Amniotic epithelial cell (primary cell): ENCODE results near the gene FAM171A1.

Experiments used
- DNase-seq: peaks from one replicate; pipeline ENCODE4 v3.0.0-alpha.2; 2010; ENCODE audit warnings: low read depth

Gene FAM171A1

DNA sequence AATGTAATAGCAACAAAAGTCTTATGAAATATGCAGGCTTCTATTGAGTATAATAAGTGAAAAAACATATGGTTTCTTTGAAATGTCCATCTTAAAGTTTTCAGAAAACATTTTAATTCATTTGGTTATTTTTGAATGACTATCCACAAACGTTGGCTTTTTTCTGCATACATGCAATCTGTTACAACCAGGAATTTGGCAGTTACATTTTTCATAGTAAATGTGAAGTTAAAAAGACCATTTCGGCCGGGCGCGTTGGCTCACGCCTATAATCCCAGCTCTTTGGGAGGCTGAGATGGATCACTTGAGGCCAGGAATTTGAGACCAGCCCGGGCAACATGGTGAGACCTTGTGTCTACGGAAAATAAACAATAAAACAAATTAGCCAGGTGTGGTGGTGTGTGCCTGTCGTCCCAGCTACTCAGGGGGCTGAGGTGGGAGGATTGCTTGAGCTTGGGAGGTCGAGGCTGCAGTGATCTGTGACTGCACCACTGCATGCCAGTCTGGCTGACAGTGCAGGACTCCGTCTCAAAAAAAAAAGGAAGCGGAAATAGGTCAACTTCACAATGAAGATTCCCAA, 128.7 kb downstream of the FAM171A1 start:
- DNase-seq: no peak

DNA sequence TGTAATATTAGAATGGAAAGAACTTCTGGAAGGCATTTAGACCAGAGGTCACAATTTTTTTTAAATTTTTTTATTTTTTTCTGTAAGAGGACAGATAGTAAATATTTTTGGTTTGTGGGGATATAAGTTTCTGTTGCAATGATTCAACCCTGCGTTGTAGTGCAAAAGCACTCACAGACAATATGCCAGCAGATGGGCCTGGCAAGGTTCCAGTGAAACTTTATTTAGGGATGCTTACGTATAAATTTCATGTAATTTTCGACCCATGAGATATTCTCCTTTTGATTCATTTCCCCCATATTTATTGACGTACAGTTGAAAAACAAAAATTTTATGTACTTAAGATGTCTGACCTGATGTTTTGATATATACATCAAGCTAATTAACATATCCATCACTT, 129.8 kb downstream of the FAM171A1 start:
- no peak for DNase-seq

DNA sequence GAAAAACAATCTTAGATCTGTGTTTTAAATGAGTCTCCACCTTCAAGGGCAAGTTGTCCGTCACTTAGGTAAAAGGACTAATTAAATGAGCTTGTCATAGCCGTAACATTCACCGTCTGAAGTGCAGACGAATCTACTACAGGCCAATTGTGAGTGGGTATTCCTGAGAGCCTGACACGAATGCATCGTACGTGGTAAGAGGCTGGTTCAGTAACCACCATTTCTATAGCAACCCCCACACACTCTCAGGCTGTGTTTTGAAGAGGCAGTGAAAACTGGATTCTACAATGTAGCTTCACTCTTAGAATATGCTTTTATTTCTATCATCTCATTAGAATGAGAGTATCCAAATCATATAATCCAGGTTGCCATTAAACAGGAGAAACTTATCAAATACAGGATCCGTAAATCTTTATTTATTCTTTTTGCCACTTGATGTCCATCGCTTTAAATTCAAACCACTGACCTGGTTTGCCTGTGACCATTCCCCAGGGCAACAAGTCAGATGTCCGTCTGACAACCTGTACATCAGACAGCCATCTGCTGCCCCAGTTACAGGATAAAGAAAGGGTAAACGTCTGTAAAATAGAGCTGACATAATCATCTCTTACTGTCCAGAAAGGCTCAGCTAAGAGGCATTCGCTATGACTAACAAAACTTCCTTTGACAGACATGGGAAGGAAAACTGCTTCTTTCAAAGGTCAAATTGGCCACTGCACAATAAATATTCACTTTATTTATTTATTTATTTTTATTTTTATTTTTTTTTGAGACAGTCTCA, 132.3 kb downstream of the FAM171A1 start:
- peak; percentile 14 for DNase-seq

DNA sequence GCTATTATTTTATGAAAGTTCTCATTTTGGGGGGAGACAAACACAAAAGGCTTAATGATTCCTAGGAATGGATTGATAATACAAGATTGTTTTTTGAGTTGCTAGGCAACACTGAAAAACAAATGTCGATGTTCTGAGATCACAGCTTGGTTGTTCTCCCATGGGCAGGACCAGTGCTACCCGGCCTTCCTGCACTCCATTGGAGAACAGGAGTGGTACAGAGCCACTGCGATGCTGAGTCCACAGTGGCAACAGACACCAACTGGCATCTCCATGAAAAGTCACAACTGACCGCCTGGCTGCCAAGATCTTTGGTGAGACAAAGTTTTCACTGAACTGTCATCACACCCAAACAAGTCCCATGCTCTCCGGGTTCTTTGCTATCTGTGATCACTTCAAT, 133.7 kb downstream of the FAM171A1 start:
- peak; percentile 10 for DNase-seq

DNA sequence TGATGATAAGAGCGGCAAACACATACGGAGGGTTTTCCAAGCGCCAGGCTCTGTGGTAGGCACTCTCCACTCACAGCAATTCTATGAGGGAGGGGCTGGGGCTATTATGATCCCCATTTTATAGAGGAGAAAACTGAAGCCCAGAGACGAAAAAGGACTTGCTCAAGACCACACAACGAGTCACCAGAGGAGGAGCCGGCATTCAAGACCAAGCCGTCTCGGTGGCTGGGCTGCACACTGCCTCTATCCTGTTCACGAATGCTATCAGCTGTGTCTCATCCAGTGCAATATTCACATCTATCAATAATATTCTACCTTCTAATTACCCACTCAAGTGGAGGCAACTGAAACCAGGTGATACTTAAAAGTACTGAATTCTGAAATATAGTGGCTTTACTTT, 134.7 kb downstream of the FAM171A1 start:
- DNase-seq: peak; percentile 17

DNA sequence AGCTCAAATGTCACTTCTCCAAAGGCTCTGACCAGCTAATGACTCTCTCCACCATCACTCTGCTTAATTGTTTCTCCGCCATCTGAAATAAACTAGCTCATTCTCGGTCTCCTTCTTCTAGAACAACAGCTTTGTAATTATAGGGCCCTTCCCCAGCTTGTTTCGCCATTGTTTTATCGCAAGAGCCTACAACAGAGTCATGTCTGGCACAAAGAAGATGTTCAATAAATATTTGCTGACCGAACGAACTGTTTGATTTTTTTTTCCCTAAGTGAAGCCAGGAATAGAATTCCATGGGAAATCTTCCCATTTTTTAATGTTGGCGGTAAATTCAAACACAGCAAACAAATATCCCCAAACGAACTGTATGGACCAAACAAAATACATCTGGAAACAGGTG, 138.8 kb downstream of the FAM171A1 start:
- no peak for DNase-seq

DNA sequence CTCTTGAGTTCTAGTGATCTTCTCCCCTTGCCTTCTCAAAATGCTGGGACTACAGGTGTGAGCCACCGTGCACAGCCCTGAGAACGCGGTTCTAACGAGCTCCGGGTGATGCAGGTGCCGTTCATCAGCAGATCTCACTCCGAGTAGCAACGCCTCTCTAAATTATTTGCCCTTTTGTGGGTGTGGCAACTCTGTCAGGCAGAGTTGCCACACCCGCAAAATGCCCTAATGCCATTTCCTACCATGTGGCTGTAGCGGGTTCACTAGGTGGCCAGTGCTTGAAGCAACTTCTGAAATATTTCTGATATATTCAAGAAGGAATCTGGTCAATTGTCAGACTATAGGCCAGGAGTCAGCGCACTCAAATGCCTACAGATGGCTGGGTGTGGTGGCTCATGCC, 139.7 kb downstream of the FAM171A1 start:
- DNase-seq: no peak

DNA sequence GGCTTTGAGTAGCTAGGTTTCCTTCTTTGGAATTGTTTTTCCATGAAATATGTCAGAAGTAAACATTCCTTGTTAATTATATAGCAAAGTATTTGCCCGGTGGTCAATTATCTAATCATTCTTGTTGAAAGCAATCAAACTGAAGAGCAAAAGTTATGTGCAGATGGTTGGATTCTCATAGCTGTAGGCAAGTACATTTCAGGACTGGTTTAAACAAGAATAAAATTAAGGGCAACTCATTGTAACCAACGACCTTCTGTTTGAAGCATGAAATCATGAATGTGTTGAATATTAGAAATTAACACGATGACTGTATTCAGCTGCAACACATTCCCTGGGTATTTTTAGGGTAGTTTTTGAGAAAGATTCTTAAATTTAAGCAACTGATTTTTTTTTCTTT, 140.8 kb downstream of the FAM171A1 start:
- DNase-seq: no peak

DNA sequence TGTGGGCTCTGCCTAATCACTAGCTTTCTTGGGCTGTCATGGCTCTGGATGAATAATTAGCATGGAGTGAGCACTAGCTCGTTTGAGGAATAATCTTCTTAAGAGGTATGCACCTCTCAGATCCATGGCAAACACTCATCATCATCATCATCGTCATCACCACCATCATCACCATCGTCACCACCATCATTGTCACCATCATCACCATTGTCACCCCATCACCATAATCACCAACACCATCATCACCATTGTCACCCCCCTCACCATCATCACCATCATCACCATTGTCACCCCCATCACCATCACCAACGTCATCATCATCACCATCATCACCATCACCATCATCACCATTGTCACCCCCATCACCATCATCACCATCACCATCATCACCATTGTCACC, 141.8 kb downstream of the FAM171A1 start:
- no peak for DNase-seq

DNA sequence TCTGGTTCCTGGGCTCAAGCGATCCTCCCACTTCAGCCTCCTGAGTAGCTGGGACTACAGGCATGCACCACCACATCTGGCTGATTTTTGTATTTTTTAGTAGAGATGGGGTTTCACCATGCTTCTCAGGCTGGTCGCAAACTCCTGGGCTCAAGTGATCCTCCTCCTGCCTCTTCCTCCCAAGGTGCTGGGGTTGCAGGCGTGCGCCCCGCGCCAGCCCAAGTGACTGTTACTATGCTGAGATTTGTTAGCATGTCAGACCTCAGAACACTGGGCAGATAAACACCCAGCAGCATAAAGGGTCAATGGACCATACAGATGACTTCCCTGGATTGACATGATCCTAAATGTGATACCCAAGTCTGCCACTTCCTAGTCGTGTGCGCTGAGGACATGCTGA, 142.7 kb downstream of the FAM171A1 start:
- DNase-seq: no peak

DNA sequence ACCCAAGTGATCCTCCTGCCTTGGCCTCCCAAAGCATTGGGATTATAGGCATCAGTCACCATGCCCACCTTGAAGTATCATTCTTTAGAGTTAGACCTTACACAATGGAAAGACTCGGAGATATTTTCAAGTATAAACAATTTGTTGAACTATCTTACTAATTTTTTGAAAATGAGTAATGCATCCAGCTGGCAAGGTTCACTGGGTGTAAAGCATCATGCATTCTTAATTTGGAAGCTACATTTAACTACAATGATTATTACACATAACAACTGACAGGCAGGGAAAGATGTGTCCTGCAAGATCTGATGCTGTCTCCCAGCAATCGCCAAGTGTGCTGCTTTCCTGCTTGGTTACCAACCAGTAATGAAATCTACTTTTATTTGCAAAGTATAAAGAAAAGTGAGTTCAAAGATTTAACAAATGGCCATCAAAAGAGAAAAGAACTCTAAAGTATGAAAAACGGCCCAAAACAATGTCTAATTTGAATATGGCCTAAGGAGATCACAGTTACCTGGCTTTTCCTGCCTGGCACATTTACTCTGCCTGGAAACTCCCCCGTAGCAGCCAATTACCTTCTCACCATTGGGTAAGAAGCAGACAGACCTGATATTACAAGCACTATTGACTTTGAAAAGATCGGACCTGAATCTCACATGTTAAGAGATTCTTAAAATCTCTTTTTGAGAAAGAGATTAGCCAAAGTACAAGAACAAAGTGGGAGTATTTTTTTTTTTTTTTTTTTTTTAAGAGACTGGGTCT, 143.3 kb downstream of the FAM171A1 start:
- DNase-seq: peak; percentile 23

DNA sequence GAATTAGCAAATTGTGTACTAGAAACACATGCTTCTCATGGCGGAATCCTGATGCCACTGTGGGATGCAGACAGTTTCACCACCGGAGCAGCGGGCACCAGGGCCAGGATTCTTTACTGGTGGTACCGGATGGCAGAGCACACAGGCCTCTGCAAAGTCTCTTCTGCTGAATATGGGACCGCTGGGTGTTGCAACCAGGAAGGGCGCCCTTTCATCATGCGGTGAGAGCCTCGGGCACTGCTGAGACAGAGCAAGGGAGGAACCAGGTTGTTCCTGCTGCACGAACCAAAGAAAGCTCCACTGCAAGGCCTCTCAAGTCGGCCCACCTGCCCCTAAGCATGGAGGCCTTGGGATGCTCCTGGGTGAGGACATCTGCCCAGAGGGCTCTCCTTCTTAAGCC, 145.6 kb downstream of the FAM171A1 start:
- DNase-seq: no peak

DNA sequence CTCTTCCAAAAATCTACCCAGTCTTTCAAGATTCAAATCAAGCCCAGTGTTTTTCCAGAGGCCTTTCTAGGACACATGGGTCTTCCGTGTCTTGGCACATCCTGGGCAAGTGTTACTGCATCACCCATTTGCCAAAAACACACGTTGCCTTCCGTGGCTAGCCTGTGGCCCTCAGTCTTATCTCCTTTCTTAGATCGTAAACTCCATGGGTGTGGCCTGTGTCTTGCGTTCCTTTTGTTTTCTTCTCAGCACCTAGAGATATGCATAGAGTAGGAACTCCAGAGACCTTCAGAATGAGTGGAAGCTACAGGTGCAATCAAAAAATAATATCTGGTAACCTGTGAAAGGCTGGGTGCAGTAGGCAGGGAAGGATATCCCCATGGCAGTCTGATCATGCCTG, 146.1 kb downstream of the FAM171A1 start:
- DNase-seq: no peak

DNA sequence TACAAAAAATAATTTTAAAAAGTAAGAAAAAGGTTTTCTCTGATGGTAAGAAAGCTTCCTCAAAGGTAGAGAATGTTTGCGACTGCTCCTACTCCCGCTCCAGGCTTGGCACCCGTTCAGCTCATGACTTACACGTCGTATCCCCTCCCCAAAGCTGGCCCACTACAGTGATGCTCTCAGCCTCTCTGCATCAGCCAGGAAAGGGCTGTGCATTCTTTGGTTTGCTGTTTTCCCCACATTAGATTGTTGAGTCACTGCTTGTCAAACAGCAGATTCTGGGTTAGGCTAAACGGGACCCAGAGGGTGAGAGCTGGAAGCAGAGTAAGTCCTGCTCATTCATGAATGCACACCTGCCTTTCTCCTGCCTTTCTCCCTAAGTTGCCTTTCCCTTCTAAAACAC, 147.9 kb downstream of the FAM171A1 start:
- peak; percentile 37 for DNase-seq

DNA sequence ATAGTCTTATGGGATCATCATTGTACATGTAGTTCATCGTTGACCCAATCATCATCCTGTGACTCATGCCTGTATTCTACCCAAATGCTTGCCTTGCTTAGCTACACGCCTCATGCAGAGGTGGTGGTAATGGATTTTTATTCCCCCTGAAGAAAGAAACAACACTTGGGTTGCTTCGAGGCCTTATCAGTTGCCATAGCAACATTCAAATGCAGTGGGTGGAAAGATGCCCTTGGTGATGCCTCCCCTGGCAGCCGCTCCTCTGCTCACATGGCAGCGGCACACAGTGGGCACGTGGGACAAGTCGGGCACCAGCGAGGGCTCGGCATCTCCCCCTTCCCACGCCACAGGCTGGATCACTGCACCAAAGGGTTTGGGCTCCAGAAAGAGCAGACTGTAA, 148.6 kb downstream of the FAM171A1 start:
- no peak for DNase-seq

DNA sequence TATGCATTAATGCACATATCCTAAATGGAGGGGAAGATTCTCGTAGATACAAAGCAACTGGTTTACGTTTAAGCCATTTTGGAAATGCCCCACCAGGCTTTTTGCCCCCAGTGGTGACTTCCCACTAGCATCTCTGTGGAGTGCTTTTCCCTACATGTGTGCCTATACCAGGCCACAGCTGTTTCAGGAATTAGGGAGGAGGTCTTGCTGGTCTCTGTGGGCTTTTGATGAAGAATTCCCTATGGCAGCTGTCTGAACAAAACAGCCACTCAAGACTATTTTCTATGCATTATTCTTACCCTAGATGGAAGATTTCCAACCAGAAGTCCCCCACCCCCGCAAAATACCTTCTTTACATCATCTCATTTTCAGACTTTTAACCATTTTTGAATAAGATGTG, 150.6 kb downstream of the FAM171A1 start:
- DNase-seq: no peak

DNA sequence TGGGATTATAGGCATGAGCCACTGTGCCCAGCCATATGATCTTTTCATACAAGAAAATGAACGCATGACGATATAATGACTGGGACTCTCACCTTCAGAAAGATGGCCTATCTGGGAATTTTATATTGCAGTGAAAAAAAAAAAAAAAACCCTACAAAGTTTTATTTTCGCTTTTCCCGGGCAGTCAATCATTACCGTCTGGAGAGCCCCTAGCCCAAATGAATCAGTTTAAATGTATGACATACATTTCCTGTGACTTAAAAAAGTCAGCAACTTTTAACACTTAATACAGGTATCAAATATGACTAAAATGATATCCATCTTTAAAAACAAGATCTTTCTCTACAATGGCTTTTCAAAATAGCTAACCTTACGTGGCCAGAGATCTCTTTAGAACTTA, 154.4 kb downstream of the FAM171A1 start:
- DNase-seq: no peak

DNA sequence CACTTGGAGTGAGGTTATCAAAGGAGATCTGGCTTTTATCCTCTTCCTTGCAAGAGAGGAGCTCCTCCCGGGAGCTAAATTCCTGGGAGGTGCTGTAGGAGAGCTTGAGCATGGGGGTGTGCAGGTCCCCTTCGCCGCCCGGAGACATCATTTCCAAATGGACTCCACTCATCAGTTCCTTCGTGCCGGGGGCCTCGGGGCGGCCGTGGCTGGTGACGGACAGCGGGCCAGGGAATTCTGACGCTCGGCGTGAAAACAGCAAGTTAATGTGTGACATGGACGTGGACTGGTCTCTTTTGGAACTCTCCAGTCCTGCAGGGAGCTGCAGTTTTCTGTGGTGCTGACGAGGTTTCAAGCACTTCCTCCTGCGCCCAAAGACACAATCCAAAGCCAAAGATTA, 156.9 kb downstream of the FAM171A1 start:
- DNase-seq: no peak

DNA sequence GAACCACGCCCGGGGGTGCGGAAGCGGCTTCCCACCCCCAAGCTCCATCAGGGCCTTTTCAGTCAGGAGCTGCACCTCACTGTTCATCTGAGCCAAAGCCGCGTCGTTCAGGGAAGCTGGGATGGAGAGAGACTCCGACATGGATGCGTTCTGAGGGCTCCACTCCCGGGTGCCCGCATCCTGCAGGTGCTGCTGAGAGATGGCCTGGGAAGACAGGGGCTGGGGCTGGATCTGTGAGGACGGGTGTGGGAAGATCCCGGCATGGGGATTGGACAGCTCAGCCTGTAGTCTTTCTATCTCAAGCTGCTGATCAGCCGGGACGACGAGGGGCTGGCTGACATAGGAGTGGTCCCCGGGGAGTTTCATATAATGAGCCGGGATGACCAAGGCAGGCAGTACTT, 157.6 kb downstream of the FAM171A1 start:
- no peak for DNase-seq

DNA sequence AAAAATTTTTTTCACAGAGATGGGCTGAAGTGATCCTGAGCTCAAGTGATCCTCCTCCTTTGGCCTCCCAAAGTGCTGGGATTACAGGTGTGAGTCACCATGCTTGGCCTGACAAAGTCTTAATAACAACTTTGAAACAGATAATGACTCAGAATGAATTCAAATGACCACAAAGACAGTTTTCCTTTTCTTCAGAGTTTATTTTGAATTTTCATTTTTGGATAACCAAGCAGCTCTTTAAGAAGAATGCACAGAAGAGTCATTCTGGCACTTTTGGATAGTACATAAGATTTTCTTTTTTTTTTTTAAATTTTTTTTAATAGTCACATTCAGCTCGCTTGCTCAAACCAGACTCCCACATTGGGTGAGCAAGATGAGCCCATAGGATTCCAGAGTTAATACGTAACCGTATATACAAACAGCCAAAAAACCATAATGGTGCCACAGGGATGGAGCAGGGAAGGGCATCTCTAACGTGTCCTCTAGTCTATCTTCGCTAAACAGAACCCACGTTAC, 159.6 kb downstream of the FAM171A1 start:
- peak; percentile 74 for DNase-seq

DNA sequence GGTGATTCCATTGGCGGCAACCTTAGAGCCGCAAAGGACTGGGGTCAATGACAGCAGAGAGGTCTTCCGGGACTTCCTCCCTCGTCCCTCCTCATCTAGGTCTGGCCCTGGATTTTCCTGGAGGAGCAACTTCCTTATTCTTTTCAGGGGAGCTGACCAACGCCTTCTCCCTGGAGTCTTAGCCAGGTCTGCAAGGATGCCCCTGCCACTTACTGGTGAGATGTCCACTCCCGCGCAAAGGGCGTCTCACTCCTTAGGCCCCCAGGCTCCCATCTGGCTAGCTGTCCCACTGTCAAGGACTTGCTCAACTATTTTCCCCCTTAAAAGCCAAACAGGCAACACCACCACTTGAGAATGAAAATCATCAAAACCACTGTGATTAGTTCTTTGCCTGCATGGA, 160.6 kb downstream of the FAM171A1 start:
- DNase-seq: no peak

DNA sequence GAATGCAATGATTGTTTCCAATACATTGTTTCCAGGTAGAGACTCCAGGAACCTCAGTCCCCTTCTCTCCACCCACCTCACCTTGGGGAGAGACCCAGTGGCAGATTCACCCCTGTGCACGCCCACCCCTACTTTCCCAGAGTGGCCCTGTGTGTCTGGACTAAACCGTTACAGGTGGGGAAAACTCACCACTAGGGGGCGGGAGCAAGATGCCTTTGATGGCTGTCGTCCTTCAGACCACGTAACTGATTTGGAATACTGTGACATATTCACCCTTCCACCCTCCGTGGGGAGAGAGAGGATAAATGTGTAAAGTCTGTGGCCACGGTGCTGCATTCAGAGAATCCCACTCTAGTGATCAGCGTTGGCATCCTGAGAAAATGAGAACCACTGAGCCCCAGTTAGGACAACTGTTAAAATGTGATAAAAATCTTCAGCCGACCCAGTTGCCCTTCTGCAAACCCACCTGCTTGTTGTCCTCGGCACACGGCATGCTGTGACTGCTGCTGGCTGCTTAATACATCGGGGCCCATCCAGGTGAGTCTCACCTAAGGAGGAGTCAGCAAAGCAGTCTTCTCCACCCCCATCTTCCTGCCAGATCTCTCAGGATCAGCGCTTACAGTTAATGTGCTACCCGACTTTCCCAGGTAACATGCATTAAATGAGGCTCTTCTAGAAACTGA, 161.1 kb downstream of the FAM171A1 start:
- peak; percentile 64 for DNase-seq

DNA sequence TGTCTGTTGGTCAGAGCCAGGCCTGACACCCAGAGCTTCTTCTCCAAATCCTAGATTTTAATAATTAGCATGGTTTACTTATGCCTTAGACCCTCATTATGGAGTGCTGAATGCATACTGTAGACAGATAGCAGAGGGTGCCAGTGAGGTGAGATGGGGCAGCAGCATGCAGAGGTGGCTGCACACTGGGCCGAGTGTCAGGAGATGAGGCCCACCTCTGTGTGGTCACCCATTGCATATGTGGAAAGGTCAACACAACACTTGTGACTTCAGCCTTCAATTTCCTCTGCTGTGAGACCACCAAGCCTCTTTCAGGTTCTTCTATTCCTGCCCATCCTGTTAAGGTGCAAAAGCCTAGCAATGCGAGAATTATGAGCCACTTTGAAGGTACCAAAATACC, 162.9 kb downstream of the FAM171A1 start:
- no peak for DNase-seq
